HG03135 (cell line): ENCODE results near the gene SLC2A13.
"Not testable (repeated sequence)": the region's sequence is repeated elsewhere in the genome, so short reads cannot be mapped to it uniquely, and the experiment has no call there.

Experiments
- ATAC-seq: cut with Tn5 transposase; IDR thresholded peaks from one replicate; pipeline ENCODE4 v1.9.1; 2021; ENCODE audit warnings: mild to moderate bottlenecking, moderate library complexity; ENCODE audit not compliant: unreplicated experiment

Gene SLC2A13

GRCh38 chr12:40044396-40044795 lies 61.5 kb downstream of the SLC2A13 start:
- no peak for ATAC-seq

GRCh38 chr12:40039598-40039997 lies 66.3 kb downstream of the SLC2A13 start:
- ATAC-seq, result no peak

GRCh38 chr12:40038619-40039018 lies 67.3 kb downstream of the SLC2A13 start:
- ATAC-seq, result no peak

- ATAC-seq, result no peak
Observed at GRCh38 chr12:40034712-40035111, 71.2 kb downstream of the SLC2A13 start.

- no peak for ATAC-seq
Observed at GRCh38 chr12:40034156-40034555, 71.7 kb downstream of the SLC2A13 start.

- no peak for ATAC-seq
Observed at GRCh38 chr12:40033242-40033630, 72.6 kb downstream of the SLC2A13 start.

- no peak for ATAC-seq
Observed at GRCh38 chr12:40032433-40033241, 73.2 kb downstream of the SLC2A13 start.

DNA sequence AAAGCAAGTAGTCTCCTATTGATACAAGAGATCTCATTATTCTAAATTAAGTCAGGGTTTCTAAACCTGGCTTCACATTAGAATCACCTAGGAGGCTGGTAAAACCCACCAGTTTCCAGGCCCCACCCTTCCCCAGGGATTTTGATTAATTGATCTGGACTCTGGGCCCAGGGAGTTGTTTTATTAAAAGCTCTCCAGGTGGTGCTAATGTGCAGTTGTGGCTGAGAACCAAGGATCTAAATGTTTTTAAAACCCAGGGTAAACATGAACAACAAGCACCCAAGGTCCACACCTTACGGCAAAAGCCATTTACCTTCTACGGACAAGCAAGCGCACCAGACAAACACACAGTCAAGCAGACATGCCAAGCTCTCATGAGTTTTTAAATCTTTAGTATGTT lies 73.9 kb downstream of the SLC2A13 start:
- ATAC-seq, result no peak

DNA sequence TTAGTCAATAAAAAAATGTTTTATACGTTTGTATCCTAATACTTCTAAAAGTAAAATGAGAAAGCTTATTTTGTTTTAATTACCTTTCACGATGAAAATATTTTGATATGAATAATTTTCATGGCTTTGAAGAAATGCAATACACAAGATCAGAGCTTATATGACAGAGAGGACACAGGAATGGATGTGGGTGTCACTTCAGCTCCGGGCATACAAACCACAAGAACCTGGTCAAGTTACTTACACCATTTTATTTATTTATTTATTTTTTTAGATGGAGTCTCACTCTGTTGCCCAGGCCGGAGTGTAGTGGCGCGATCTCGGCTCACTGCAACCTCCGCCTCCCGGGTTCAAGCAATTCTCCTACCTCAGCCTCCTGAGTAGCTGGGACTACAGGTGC lies 74.9 kb downstream of the SLC2A13 start:
- ATAC-seq, result not testable (repeated sequence)

GRCh38 chr12:40028296-40028695 lies 77.6 kb downstream of the SLC2A13 start:
- no peak for ATAC-seq

- ATAC-seq, result no peak
Observed at GRCh38 chr12:40022850-40023249, 83.0 kb downstream of the SLC2A13 start.

DNA sequence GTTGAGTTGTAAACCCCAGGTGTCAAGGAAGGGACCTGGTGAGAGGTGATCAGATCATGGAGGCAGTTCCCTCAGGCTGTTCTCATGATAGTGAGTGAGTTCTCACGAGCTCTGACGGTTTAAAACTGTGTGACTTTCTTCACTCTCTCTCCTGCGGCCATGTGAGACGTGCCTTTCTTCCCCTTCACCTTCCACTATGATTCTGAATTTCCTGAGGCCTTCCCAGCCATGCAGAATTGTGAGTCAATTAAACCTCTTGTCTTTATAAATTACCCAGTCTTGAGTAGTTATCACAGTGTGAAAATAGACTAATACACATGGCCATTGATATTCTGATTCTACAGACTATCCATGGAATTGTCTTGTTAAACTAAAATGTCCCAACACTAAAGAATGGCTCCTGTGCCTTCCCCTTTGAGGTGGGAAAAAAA lies 85.6 kb downstream of the SLC2A13 start:
- ATAC-seq, result no peak

DNA sequence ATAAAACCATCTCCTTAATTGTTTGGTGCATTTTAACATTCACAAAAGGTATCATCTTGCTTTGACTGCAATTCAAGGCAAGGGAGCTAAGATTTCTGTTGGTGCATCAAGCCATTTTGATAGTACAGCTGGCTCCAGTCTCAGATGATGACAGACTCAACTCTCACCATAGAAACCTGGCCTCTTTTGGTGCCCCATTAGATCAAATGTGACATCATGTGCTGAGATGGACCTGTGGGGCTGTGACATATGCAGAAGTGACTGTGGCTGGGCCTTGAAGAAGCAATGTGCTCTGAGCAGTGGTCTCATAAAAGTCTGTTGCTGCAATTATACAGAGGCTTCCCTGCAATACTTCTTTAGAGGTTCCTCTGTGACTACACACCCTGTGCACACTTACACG lies 88.4 kb downstream of the SLC2A13 start:
- no peak for ATAC-seq

DNA sequence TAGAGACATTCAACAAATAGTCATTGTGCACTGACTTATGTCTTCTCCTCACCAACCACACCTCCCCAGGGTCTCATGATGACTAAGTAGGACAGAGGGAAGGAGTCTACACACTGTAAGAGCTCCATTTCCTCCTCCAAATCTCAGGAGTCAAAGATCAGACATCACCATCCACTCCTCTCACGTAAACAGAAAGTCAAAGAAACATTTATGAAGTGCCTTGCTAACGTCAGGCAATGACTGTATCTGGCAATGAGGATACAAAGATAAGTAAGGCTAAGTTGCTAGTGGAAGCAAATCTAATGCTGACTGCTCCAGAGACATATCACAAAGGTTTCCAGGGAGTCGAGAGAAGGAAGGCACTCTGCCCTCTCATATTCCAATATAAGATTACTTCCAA lies 88.9 kb downstream of the SLC2A13 start:
- no peak for ATAC-seq

DNA sequence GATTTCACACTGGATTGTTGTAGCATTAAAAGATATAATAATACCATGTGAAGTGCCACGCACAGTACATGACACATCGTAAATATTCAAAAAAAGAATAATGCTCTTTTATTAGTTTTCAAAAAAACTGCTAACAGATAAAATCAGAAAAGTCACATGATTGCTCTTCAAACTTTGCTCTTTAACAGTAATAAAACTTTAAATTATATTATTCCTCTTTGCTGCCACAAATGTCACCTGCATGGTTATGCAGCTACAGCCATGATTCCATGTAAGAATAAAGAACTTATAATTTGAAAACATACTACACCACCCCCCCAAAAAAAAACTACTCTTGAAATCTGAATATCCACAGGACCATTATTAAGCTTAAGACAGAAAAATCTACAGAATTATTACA lies 90.0 kb downstream of the SLC2A13 start:
- ATAC-seq, result no peak

- ATAC-seq, result no peak
Observed at GRCh38 chr12:40015345-40015744, 90.5 kb downstream of the SLC2A13 start.

- ATAC-seq, result no peak
Observed at GRCh38 chr12:40013847-40014246, 92.0 kb downstream of the SLC2A13 start.

GRCh38 chr12:40013292-40013691 lies 92.6 kb downstream of the SLC2A13 start:
- no peak for ATAC-seq

DNA sequence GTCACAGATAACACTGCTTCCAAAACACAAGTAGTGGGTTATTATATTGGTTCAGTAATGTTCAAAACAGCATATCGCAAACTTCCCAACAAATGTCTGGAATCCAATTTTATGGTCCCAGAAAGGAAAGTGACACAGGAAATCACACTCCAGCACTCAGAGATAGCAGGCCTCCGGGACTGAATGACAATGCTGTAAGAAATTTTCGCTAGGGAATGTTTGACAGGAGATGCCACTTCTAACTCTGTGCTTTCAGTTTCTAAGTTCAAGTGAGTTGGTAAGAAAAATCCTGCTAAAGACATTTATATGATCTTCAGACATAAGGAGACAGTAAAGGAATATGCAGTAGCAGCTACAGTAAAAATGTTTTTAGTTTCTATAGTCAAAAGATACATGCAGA lies 93.2 kb downstream of the SLC2A13 start:
- no peak for ATAC-seq

- peak; percentile 16 for ATAC-seq
Observed at GRCh38 chr12:40011775-40012129, 94.1 kb downstream of the SLC2A13 start.

GRCh38 chr12:40010899-40011774 lies 94.7 kb downstream of the SLC2A13 start:
- peak; percentile 94 for ATAC-seq
